Endothelial cell of umbilical vein (primary cell): ENCODE results near the gene CYP1B1. TPM values are rescaled to one million over a fixed set of nuclear protein-coding genes. Genes with fewer than 3 reads are reported as not detected.

Experiments
- BruUV-seq: library from RNA; stranded (reverse); fragments of 400-500 nt; replicated peaks from 2 replicates; lab custom pipeline; 2021; lab: Mats Ljungman, UMichigan
- CTCF ChIA-PET: fragments of 300-600, 350-600 bp; sonication (Branson Sonifier 250); formaldehyde crosslinking; loops from one replicate; lab custom pipeline; 2021; ENCODE audit warnings: antibody characterized with exemption, inconsistent platforms; lab: Charles Lee
- POLR2A ChIA-PET: fragments of 300-600, 350-600 bp; sonication (Branson Sonifier 250); formaldehyde crosslinking; loops from one replicate; lab custom pipeline; 2021; ENCODE audit warnings: antibody characterized with exemption, inconsistent platforms; lab: Charles Lee
- DNase-seq: peaks from one replicate; pipeline ENCODE4 v3.0.0-alpha.2; 2011; ENCODE audit warnings: low read depth, low spot score
- FAIRE-seq: peaks from 2 replicates; lab custom pipeline; 2011; peaks lifted over from hg19 to GRCh38; lab: Jason Lieb, UNC
- H2AFZ ChIP-seq: 2 replicates; pipeline ENCODE4 v1.6.0; 2012; ENCODE audit warnings: low read depth, low read length, control low read depth, inconsistent platforms
- H3K27ac ChIP-seq: 2 replicates; pipeline ENCODE4 v1.5.1; 2011; ENCODE audit warnings: low read depth, mild to moderate bottlenecking, control low read depth, low read length, moderate library complexity; ENCODE audit not compliant: insufficient read depth
- H3K27me3 ChIP-seq, 2 experiments: 2 replicates each; pipeline versions ENCODE4 v1.6.0 to v1.6.1; 2011; ENCODE audit warnings: low read length in 2 of 2, mixed read lengths in 1 of 2; ENCODE audit not compliant: control insufficient read depth in 2 of 2, insufficient read depth in 2 of 2
- H3K36me3 ChIP-seq, 2 experiments: 2 replicates in 1 of 2; 3 replicates in 1 of 2; pipeline ENCODE4 v1.5.1; 2011; ENCODE audit warnings: low read length in 2 of 2, mild to moderate bottlenecking in 1 of 2, moderate library complexity in 1 of 2; ENCODE audit not compliant: control insufficient read depth in 2 of 2, insufficient read depth in 2 of 2; ENCODE audit errors: extremely low read depth in 1 of 2
- H3K4me1 ChIP-seq: 3 replicates; pipeline ENCODE4 v1.5.1; 2011; ENCODE audit warnings: mild to moderate bottlenecking, low read length; ENCODE audit not compliant: control insufficient read depth, insufficient read depth; ENCODE audit errors: extremely low read depth
- H3K4me2 ChIP-seq: 2 replicates; pipeline ENCODE4 v1.6.1; 2011; ENCODE audit warnings: low read length, control low read depth, mixed read lengths; ENCODE audit not compliant: insufficient read depth
- H3K4me3 ChIP-seq, 3 experiments: fragments of 200-600 bp in 1 of 3; sonication (generic), shearing (Covaris generic) in 1 of 3; replicated peaks in 1 of 3; 2 replicates each; pipeline ENCODE4 v1.5.1; 2011 to 2016; ENCODE audit warnings: control low read depth in 3 of 3, low read length in 3 of 3, mild to moderate bottlenecking in 2 of 3, inconsistent platforms in 1 of 3, low read depth in 1 of 3, moderate library complexity in 1 of 3; ENCODE audit not compliant: insufficient read depth in 1 of 3
- H3K79me2 ChIP-seq: 2 replicates; pipeline ENCODE4 v1.6.0; 2012; ENCODE audit warnings: low read length, inconsistent platforms; ENCODE audit not compliant: control insufficient read depth, insufficient read depth
- H3K9ac ChIP-seq: replicated peaks from 2 replicates; pipeline ENCODE3; 2011; ENCODE audit warnings: low read length, control low read depth; ENCODE audit not compliant: insufficient read depth; ENCODE audit errors: extremely low read depth
- H3K9me1 ChIP-seq: replicated peaks from 3 replicates; pipeline ENCODE4 v1.6.0; 2011; ENCODE audit warnings: mild to moderate bottlenecking, low read length; ENCODE audit not compliant: control insufficient read depth, insufficient read depth; ENCODE audit errors: extremely low read depth
- H3K9me3 ChIP-seq: replicated peaks from 2 replicates; pipeline ENCODE4 v1.5.1; 2012; ENCODE audit warnings: low read length, inconsistent platforms; ENCODE audit not compliant: control insufficient read depth, insufficient read depth
- H4K20me1 ChIP-seq: replicated peaks from 2 replicates; pipeline ENCODE3; 2011; ENCODE audit warnings: mild to moderate bottlenecking, low read length; ENCODE audit not compliant: control insufficient read depth, insufficient read depth; ENCODE audit errors: extremely low read depth
- CTCF ChIP-seq, 2 donors: IDR thresholded peaks; 1 replicate in 1 of 2; 2 replicates in 1 of 2; pipeline ENCODE4 v1.5.1; 2011; ENCODE audit warnings: low read length in 2 of 2, mild to moderate bottlenecking in 2 of 2, moderate library complexity in 2 of 2, control low read depth in 1 of 2, inconsistent platforms in 1 of 2, low read depth in 1 of 2; ENCODE audit not compliant: insufficient read depth in 1 of 2; ENCODE audit errors: extremely low read depth in 1 of 2
- EZH2 ChIP-seq: IDR thresholded peaks from 2 replicates; pipeline ENCODE4 v1.6.1; 2012; ENCODE audit warnings: borderline replicate concordance, low read depth, mild to moderate bottlenecking, moderate library complexity, low read length, inconsistent platforms; ENCODE audit not compliant: severe bottlenecking
- FOS ChIP-seq: IDR thresholded peaks from 2 replicates; pipeline ENCODE4 v1.6.1; 2011; ENCODE audit warnings: mild to moderate bottlenecking, low read length, moderate library complexity, borderline replicate concordance; ENCODE audit not compliant: insufficient read depth
- GATA2 ChIP-seq: IDR thresholded peaks from 2 replicates; pipeline ENCODE4 v1.7.0; 2011; ENCODE audit warnings: low read depth, mild to moderate bottlenecking, moderate library complexity, mixed read lengths, low read length; ENCODE audit not compliant: insufficient read length, insufficient read depth
- JUN ChIP-seq: IDR thresholded peaks from 2 replicates; pipeline ENCODE4 v1.6.1; 2011; ENCODE audit warnings: borderline replicate concordance, low read depth; ENCODE audit not compliant: insufficient read length, insufficient read depth
- MAX ChIP-seq: IDR thresholded peaks from 2 replicates; pipeline ENCODE4 v1.6.1; 2011; ENCODE audit not compliant: insufficient read depth, insufficient read length
- MYC ChIP-seq: IDR thresholded peaks from one replicate; pipeline ENCODE4 v1.6.1; 2011; ENCODE audit warnings: mild to moderate bottlenecking, low read depth, low read length
- POLR2A ChIP-seq: IDR thresholded peaks from 2 replicates; pipeline ENCODE4 v1.6.1; 2012; ENCODE audit warnings: low read depth, mild to moderate bottlenecking, control low read depth, low read length
- POLR2AphosphoS5 ChIP-seq: IDR thresholded peaks from 2 replicates; pipeline ENCODE4 v1.6.1; 2012; ENCODE audit warnings: low read depth, mild to moderate bottlenecking, control low read depth, low read length, moderate library complexity; ENCODE audit not compliant: insufficient read depth
- dilution Hi-C: fragments of 300-500 bp; cut with MboI; formaldehyde crosslinking; loops from one replicate; pipeline ENCODE4 v1.15.0; 2019; ENCODE audit warnings: low sequenced_read_pairs; ENCODE audit not compliant: extremely low pct_ligation_motif_present
- intact Hi-C: fragments of 100-400 bp; cut with micrococcal nuclease; formaldehyde crosslinking; loops from one replicate; pipeline ENCODE4 v1.10.0; 2022
- polyA plus RNA-seq, 4 experiments: library from polyadenylated mRNA; depleted of rRNA in 3 of 4; stranded (reverse) in 3 of 4; unstranded in 1 of 4; fragments of >200 nt; gene quantifications; 2 replicates each; pipeline versions ENCODE4 v1.2.1 to v1.2.3, GENCODE V29; 2011 to 2012; ENCODE audit warnings: missing spikeins in 1 of 4
- total RNA-seq: library from RNA; stranded (reverse); gene quantifications from 2 replicates; pipeline ENCODE4 v1.2.3, GENCODE V29; 2021

The CYP1B1 gene
- total and polyA plus RNA-seq, 2 donors (not counting 3 experiments of a cell fraction or from before 2014, with no cell fraction given) = 0.01 TPM; not detected in 1

- Histone ChIP-seq H3K4me2 (no peak overlapping the region), H3K79me2 (no peaks in the 10 kb centered on the region), H3K27ac (no peak overlapping the region), H3K9me3 (no peaks in the 10 kb centered on the region), H3K9me1 (no peaks in the 10 kb centered on the region), H3K4me3 (no peak overlapping the region), H3K27me3 (peaks cover 28 to 38% of the 10 kb centered on the region in 2 experiments), H3K36me3 (no peaks in the 10 kb centered on the region), H3K9ac (no peak overlapping the region), H3K4me1 (no peaks in the 10 kb centered on the region), H2AFZ (no peak overlapping the region), H4K20me1 (no peaks in the 10 kb centered on the region)
- TF ChIP-seq EZH2 (no peak), MYC (no peak), CTCF (IDR thresholded peaks at IDR 0.05; ENCODE audit: extremely low read depth in 1 of 2, insufficient read depth in 1 of 2, low read depth in 1 of 2, low read length in 2 of 2) (no peak), GATA2 (no peak), JUN (no peak), POLR2A (no peak), POLR2AphosphoS5 (no peak), FOS (no peak), MAX (no peak)
- FAIRE-seq (no peak), DNase-seq (no peak)
- CTCF ChIA-PET = no interaction called here
- POLR2A ChIA-PET = no interaction called here
- BruUV-seq = no TSS peak
- intact Hi-C loops = no loop called here
- dilution Hi-C loops = no loop called here
Observed at GRCh38 chr2:38037325-38037724, 38.6 kb downstream of the CYP1B1 start.
